ENCODE results near the gene STAB2.

- TF ChIP-seq CTCF (IDR thresholded peaks at IDR 0.05) (peak; percentile 30), EZH2 (IDR thresholded peaks at IDR 0.05) (no peak)
These were observed 15.8 kb upstream of the STAB2 start for GRCh38 chr12:103571286-103571685.

Data from neural progenitor cell (in vitro differentiated cells).